ENCODE data around the gene HNRNPUL2. TPM values are rescaled to one million over a fixed set of nuclear protein-coding genes. Genes with fewer than 3 reads are reported as not detected.
A peak's percentile ranks its signal among the peaks of the same experiment; 100 is the strongest.
"Not testable (repeated sequence)": the region's sequence is repeated elsewhere in the genome, so short reads cannot be mapped to it uniquely, and the experiment has no call there.

The HNRNPUL2 gene
- total RNA-seq, 2 experiments from 2014 or later: 65.1 to 65.3 TPM

GRCh38 chr11:62710001-62710345 is 17.3 kb downstream of the HNRNPUL2 start:
- H3K27me3 Mint-ChIP-seq: no peaks in the 10 kb centered on the region
- peaks cover 79% of the 10 kb centered on the region for H3K4me1 Mint-ChIP-seq
- CTCF ChIA-PET: interaction anchor here (1.0 to 3.1 kb wide), 5 partner anchors 16 to 171 kb away, joined by 4 to 11 read pairs (median 4); partner anchors contain the start of genes HNRNPUL2, SLC3A2, TTC9C and ZBTB3
- H3K4me3 Mint-ChIP-seq: peak overlapping the region; percentile 92
- POLR2A ChIA-PET: interaction anchor here (0.6 to 14.0 kb wide), 27 partner anchors 13 to 172 kb away, joined by 3 to 234 read pairs (median 5); partner anchors contain the start of genes C11orf98, CSKMT, EEF1G and HNRNPUL2
- H3K36me3 Mint-ChIP-seq (ENCODE audit: low read depth): peaks cover 46% of the 10 kb centered on the region
- DNase-seq: peak; percentile 41
- H3K27ac Mint-ChIP-seq: peak overlapping the region; percentile 94
- H3K9me3 Mint-ChIP-seq: no peaks in the 10 kb centered on the region

DNA sequence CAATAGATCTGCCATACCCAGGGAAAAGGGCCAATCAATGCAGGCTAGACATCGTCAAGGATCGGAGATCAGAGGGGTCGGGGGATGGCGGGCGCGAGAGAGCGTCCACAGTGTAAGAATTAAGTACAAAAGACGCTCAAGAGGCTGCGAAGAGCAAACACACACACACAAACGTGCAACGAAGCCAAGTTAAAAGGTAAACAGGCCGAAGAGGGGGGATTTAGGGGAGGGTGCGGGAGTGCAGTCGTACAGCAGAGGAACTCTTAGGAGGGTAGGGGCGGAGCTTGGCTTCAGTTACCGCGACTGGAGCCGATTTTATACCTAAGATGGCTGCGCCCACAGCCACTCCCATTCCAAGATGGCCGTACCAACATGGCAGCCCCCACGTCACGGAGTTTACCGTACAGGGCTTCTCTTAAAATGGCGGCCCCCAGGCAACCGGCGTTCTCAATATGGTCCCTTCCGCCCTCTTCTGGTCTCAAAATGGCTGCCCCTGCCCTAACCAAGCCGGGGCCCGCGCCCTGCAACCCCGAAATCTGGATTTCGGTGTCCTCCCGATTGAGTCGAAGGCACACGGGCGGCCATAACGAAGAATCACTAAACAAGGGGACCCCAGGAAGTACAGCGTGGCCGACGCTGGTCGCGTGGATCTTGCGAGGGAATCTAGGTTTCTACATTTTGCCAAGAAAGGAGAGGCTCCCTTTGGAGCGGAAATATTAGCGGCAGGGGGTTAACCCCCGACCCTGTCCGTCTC is 17.8 kb downstream of the HNRNPUL2 start:
- no peaks in the 10 kb centered on the region for H3K9me3 Mint-ChIP-seq
- no peaks in the 10 kb centered on the region for H3K27me3 Mint-ChIP-seq
- peak overlapping the region; percentile 94 for H3K27ac Mint-ChIP-seq
- peaks cover 75% of the 10 kb centered on the region for H3K4me1 Mint-ChIP-seq
- CTCF ChIA-PET: interaction anchor here (1.0 to 3.1 kb wide), 6 partner anchors 15 to 315 kb away, joined by 3 to 11 read pairs (median 4); partner anchors contain the start of genes HNRNPUL2, SLC3A2, TTC9C and ZBTB3
- peak; percentile 98 for DNase-seq
- POLR2A ChIA-PET: interaction anchor here (0.6 to 14.0 kb wide), 35 partner anchors 9 to 173 kb away, joined by 3 to 234 read pairs (median 5); partner anchors contain the start of genes C11orf98, CSKMT, EEF1G and HNRNPUL2
- peak overlapping the region; percentile 92 for H3K4me3 Mint-ChIP-seq
- H3K36me3 Mint-ChIP-seq (ENCODE audit: low read depth): peaks cover 41% of the 10 kb centered on the region

DNA sequence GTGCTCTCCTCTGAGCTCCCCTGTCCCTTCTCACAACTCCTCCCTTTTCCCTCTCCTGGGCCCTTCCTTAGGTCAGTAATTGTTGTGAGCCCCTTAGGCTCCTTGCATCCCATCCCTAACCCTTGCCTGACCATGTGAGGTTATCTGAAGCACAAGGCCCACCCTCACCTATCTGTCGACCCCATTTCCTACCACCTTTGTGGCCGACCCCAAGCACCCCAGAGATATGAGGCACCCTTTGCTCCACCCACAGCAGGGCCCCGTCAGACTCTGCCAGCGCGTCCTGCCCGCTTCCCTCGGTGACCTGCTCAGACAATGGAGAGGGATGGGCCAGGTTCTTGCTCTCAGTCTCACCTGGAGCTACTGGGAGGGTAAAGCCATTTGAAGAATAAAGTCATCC is 18.5 kb downstream of the HNRNPUL2 start:
- H3K4me3 Mint-ChIP-seq: peak overlapping the region; percentile 92
- H3K4me1 Mint-ChIP-seq: peaks cover 68% of the 10 kb centered on the region
- H3K27me3 Mint-ChIP-seq: no peaks in the 10 kb centered on the region
- ChIA-PET CTCF (interaction anchor here (0.8 to 3.1 kb wide), 8 partner anchors 14 to 314 kb away, joined by 3 to 11 read pairs (median 4); partner anchors contain the start of genes HNRNPUL2, SLC3A2, TMEM179B and TTC9C), POLR2A (interaction anchor here (0.7 to 14.0 kb wide), 34 partner anchors 8 to 172 kb away, joined by 3 to 234 read pairs (median 5); partner anchors contain the start of genes C11orf98, CSKMT, EEF1G and HNRNPUL2)
- H3K36me3 Mint-ChIP-seq (ENCODE audit: low read depth): peaks cover 38% of the 10 kb centered on the region
- DNase-seq: peak; percentile 61
- no peaks in the 10 kb centered on the region for H3K9me3 Mint-ChIP-seq
- peak overlapping the region; percentile 94 for H3K27ac Mint-ChIP-seq

- DNase-seq: no peak
- peak overlapping the region; percentile 94 for H3K27ac Mint-ChIP-seq
- peaks cover 34% of the 10 kb centered on the region for H3K36me3 Mint-ChIP-seq (ENCODE audit: low read depth)
- POLR2A ChIA-PET: interaction anchor here (0.8 to 14.0 kb wide), 26 partner anchors 8 to 174 kb away, joined by 3 to 234 read pairs (median 7); partner anchors contain the start of genes C11orf98, CSKMT, EEF1G and HNRNPUL2
- H3K4me3 Mint-ChIP-seq: peak overlapping the region; percentile 92
- H3K27me3 Mint-ChIP-seq: no peaks in the 10 kb centered on the region
- CTCF ChIA-PET: interaction anchor here (0.8 to 3.1 kb wide), 7 partner anchors 14 to 314 kb away, joined by 3 to 11 read pairs (median 3); partner anchors contain the start of genes HNRNPUL2, TMEM179B and TTC9C
- no peaks in the 10 kb centered on the region for H3K9me3 Mint-ChIP-seq
- H3K4me1 Mint-ChIP-seq: peaks cover 64% of the 10 kb centered on the region
Measured at GRCh38 chr11:62708392-62708791, 18.9 kb downstream of the HNRNPUL2 start.

DNA sequence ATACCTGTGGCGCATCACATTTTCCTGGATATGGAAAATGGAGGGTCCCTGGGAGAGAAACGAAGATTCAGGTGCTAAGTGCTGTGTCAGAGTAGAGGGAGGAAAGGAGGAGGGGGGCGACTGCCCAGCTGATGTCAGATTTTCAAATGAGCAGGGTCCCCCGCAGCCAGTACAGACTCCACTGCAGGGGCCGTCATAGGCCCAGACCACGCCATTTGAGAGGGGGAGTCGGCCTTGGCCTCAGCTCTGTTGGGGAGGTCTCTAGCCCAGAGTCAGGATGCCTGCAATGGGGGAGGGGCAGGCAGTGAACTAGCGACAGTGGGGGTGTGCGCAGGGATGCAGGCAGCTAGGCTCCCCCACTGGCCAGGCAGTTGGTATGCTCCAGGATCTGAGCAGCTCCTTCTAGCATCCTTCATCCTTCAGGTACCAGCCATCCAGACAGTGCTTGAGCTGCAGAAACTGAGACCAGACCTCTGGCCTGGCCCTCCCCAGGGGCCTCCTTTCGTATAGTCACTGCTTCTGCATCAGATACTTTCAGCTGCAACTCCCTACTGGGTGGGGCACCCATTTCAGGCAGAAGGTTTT is 19.9 kb downstream of the HNRNPUL2 start, which contains the start of the genes BSCL2 and GNG3:
Gene BSCL2, minus strand, starts transcription at position 148 of the 585 bp plus-strand sequence. CDS start 229 bp downstream, outside the sequence.
Gene GNG3, plus strand, starts transcription at position 400 of the 585 bp plus-strand sequence. CDS start 620 bp downstream, outside the sequence.
- no peak for DNase-seq
- H3K4me1 Mint-ChIP-seq: peaks cover 57% of the 10 kb centered on the region

DNA sequence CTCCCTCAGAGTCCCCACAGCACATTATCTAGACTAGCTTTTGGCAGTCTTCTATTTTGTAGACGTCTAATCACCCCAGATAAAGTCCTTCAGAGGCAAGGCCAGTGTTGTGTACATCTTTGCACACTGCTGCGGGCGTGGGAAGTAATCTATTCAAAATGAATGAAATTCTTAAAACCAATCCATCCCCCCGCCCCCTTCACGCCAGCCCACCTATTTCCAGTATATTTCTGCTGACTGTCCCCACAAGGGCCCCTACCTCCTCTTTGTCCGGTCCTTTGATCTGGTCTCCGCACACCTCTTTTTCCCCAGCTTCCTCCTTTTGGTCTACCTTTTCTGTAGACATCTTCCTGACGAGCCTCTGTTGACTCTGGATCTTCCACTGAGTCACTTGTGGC is 20.4 kb downstream of the HNRNPUL2 start:
- H3K9me3 Mint-ChIP-seq: no peaks in the 10 kb centered on the region
- peaks cover 56% of the 10 kb centered on the region for H3K4me1 Mint-ChIP-seq
- DNase-seq: no peak
- H3K4me3 Mint-ChIP-seq: peak overlapping the region; percentile 92
- H3K27ac Mint-ChIP-seq: no peak overlapping the region
- ChIA-PET POLR2A (interaction anchor here (0.7 to 14.0 kb wide), 23 partner anchors 9 to 175 kb away, joined by 3 to 234 read pairs (median 6); partner anchors contain the start of genes C11orf98, CSKMT, EEF1G and GANAB), CTCF (interaction anchor here (1.1 to 2.7 kb wide), 4 partner anchors 13 to 95 kb away, joined by 4 to 8 read pairs (median 6); no protein-coding TSS in a partner anchor)
- H3K36me3 Mint-ChIP-seq (ENCODE audit: low read depth): peaks cover 30% of the 10 kb centered on the region
- no peaks in the 10 kb centered on the region for H3K27me3 Mint-ChIP-seq

More for the DNA sequence above, 19.9 kb downstream of the HNRNPUL2 start, which contains the start of the genes BSCL2 and GNG3:
- H3K9me3 Mint-ChIP-seq: no peaks in the 10 kb centered on the region
- peaks cover 29% of the 10 kb centered on the region for H3K36me3 Mint-ChIP-seq (ENCODE audit: low read depth)
- ChIA-PET POLR2A (interaction anchor here (0.7 to 14.0 kb wide), 19 partner anchors 8 to 175 kb away, joined by 3 to 234 read pairs (median 9); partner anchors contain the start of genes C11orf98, CSKMT, GANAB and HNRNPUL2), CTCF (interaction anchor here (1.1 to 2.0 kb wide), 3 partner anchors 78 to 96 kb away, joined by 3 to 6 read pairs (median 4); partner anchors contain the start of gene TMEM179B)
- H3K4me3 Mint-ChIP-seq: peak within 1 kb of the TSS; percentile 92
- H3K27me3 Mint-ChIP-seq: no peaks in the 10 kb centered on the region
- H3K27ac Mint-ChIP-seq: peak within 1 kb of the TSS; percentile 94

DNA sequence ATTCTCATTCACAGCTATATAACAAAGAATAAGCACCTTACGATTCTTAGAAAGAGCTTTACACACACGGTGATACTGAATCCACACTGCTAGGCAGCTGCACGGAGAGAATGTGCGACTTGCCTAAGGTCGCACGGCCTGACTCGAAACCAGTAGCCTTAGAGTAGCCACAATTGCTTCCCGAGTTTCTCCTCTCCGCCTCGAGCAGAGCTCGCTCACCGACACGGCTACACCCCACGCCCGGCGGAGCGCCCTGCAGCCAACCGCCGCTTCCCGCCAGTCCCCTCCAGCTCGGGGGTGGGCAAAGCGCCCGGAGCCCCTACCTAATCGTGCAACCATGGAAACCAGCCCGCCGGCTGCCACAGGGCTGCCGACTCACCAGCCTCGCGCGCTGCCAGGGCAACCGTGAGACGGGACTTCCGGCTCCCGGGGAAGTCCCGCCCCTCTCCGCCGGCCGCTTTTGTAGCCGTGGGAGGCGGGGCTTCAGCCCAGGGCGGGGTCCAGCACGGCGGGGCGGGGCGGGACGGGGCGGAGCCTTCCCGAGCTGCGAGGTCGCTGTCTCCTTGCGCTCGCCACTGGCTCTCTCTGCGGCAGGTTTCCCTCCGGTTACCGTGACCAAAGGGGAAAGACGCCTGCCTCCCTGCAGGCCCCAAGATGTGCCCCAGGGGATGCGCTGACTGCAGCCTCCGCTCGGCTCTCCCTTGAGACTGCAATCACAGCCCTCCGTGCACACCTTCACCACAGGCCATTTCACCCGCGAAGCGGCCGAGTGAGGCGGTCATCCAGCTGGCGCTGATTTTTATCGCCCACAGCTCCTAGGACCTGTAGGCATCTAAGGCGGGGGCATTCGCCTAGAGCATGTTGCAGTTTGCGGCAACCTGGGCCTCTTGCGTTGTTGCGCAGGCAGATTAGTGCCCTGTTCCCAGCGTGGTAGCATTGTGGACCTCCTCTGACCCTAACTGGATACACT is 21.1 kb downstream of the HNRNPUL2 start:
- H3K9me3 Mint-ChIP-seq: no peaks in the 10 kb centered on the region
- H3K27me3 Mint-ChIP-seq: no peaks in the 10 kb centered on the region
- H3K4me3 Mint-ChIP-seq: peak overlapping the region; percentile 92
- peak; percentile 96 for DNase-seq
- POLR2A ChIA-PET: interaction anchor here (0.7 to 14.0 kb wide), 21 partner anchors 9 to 176 kb away, joined by 3 to 234 read pairs (median 6); partner anchors contain the start of genes C11orf98, CSKMT, EEF1G and GANAB
- H3K36me3 Mint-ChIP-seq (ENCODE audit: low read depth): peaks cover 30% of the 10 kb centered on the region
- peak overlapping the region; percentile 69 for H3K27ac Mint-ChIP-seq
- H3K4me1 Mint-ChIP-seq: peaks cover 56% of the 10 kb centered on the region
- CTCF ChIA-PET: interaction anchor here (0.7 to 2.7 kb wide), 8 partner anchors 11 to 114 kb away, joined by 3 to 8 read pairs (median 6); partner anchors contain the start of genes C11orf98 and CSKMT

DNA sequence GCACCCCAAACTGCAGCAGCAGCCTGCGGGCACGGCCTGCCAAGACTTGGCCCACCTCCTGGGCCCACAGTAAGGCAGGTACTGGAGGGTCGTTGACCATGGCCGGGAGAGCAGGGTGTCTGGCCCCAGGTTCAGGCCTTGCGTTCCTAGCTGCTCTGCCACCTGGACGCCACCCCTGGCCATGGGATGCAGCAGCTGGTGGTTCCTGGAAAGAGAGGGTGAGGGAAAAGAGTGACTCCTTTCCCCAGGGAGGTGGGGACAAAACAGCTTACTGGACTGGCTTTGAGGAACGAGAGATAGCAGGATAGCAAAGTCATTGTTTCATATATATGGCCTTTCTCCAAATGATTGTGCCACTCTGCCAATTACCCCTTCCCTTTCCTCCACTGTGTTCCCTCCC is 21.8 kb downstream of the HNRNPUL2 start:
- DNase-seq: no peak
- H3K4me1 Mint-ChIP-seq: peaks cover 52% of the 10 kb centered on the region
- no peaks in the 10 kb centered on the region for H3K9me3 Mint-ChIP-seq
- H3K36me3 Mint-ChIP-seq (ENCODE audit: low read depth): peaks cover 27% of the 10 kb centered on the region
- CTCF ChIA-PET: interaction anchor here (1.1 to 2.7 kb wide), 6 partner anchors 10 to 113 kb away, joined by 3 to 8 read pairs (median 6); no protein-coding TSS in a partner anchor
- POLR2A ChIA-PET: interaction anchor here (0.7 to 14.0 kb wide), 19 partner anchors 9 to 177 kb away, joined by 3 to 234 read pairs (median 7); partner anchors contain the start of genes C11orf98, CSKMT, GANAB and HNRNPUL2
- H3K4me3 Mint-ChIP-seq: peak overlapping the region; percentile 92
- no peaks in the 10 kb centered on the region for H3K27me3 Mint-ChIP-seq
- H3K27ac Mint-ChIP-seq: peak overlapping the region; percentile 69

GRCh38 chr11:62703921-62704320 is 23.3 kb downstream of the HNRNPUL2 start:
- not testable (repeated sequence) for H3K9me3 Mint-ChIP-seq, H3K27me3 Mint-ChIP-seq, DNase-seq, H3K27ac Mint-ChIP-seq, H3K4me3 Mint-ChIP-seq
- ChIA-PET CTCF (interaction anchor here (1.2 to 2.7 kb wide), 3 partner anchors 10 to 82 kb away, joined by 4 to 8 read pairs (median 8); no protein-coding TSS in a partner anchor), POLR2A (interaction anchor here (1.3 to 1.8 kb wide), 2 partner anchors 39 to 130 kb away, joined by 3 to 5 read pairs; partner anchors contain the start of genes C11orf98, CSKMT and EEF1G)
- H3K4me1 Mint-ChIP-seq: peaks cover 42% of the 10 kb centered on the region
- H3K36me3 Mint-ChIP-seq (ENCODE audit: low read depth): peaks cover 18% of the 10 kb centered on the region

DNA sequence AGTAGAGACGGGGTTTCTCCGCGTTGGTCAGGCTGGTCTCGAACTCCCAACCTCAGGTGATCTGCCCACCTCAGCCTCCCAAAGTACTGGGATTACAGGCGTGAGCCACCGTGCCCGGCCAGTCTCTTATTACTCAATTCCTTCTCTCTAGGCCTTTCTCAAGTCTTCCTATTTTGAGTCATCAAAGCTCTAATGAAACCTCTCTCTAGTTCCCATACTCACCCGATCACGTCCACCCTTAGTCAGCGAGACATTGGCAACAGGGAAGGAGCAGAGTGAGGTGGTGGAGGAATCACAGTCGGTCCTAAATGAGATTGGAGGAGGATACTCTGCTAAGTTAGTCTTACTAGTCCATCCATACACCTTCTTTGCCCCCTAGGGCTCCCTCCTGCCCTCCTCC is 25.0 kb downstream of the HNRNPUL2 start:
- Mint-ChIP-seq H3K4me3 (no peak overlapping the region), H3K27me3 (no peaks in the 10 kb centered on the region), H3K9me3 (no peaks in the 10 kb centered on the region), H3K4me1 (peaks cover 26% of the 10 kb centered on the region), H3K36me3 (ENCODE audit: low read depth) (peaks cover 22% of the 10 kb centered on the region), H3K27ac (no peak overlapping the region)
- CTCF ChIA-PET: interaction anchor here (1.9 kb wide), 1 partner anchor 8 kb away, joined by 8 read pairs; no protein-coding TSS in a partner anchor
- no peak for DNase-seq
- POLR2A ChIA-PET: interaction anchor here (1.3 to 1.8 kb wide), 3 partner anchors 25 to 179 kb away, joined by 3 to 5 read pairs (median 4); partner anchors contain the start of genes C11orf98, CSKMT, HNRNPUL2 and SLC3A2
